ENCODE results near the gene MCF2L. TPM values are rescaled to one million over a fixed set of nuclear protein-coding genes. Genes with fewer than 3 reads are reported as not detected.

Gene MCF2L
- total and polyA plus RNA-seq, 9 of the 15 experiments (the other 6 are each of a cell fraction or from before 2014, with no cell fraction given), result 0.05 to 0.25 (median 0.18) TPM; not detected in 5

GRCh38 chr13:112973577-112973951 lies 4.5 kb downstream of the MCF2L start:
- BruUV-seq (replicated peaks), result no TSS peak
- ChIA-PET CTCF (ENCODE audit: low intra/inter-chr PET ratio) (no interaction called here), POLR2A (no interaction called here)

More at GRCh38 chr13:112973577-112973951, 4.5 kb downstream of the MCF2L start:
- in situ Hi-C loops (cut with MboI) (no loop called here), intact Hi-C loops (cut with micrococcal nuclease) (no loop called here)
- H3K4me1 ChIP-seq (replicated peaks in 1 of 2; ENCODE audit: control insufficient read depth in 2 of 2, insufficient read depth in 2 of 2, low read length in 2 of 2), result peaks cover 0 to 9% of the 10 kb centered on the region in 2 experiments; a peak in 2 of 5 replicates
- H3K9me1 ChIP-seq (ENCODE audit: control insufficient read depth, insufficient read depth, low read length), result no peaks in the 10 kb centered on the region
- H3K27ac ChIP-seq (ENCODE audit: extremely low read depth, low read depth, low read length), result no peak overlapping the region
- no peaks in the 10 kb centered on the region for H3K9me3 ChIP-seq (replicated peaks; ENCODE audit: control insufficient read depth, insufficient read depth, low read depth, low read length)
- no peaks in the 10 kb centered on the region for H4K20me1 ChIP-seq (replicated peaks; ENCODE audit: control insufficient read depth, insufficient read depth, low read length)
- H3K9ac ChIP-seq (ENCODE audit: insufficient read depth in 1 of 2, low read depth in 2 of 2, low read length in 2 of 2), result no peak overlapping the region
- H2AFZ ChIP-seq (ENCODE audit: low read depth, low read length), result no peak overlapping the region
- H3K79me2 ChIP-seq (ENCODE audit: control insufficient read depth, insufficient read depth, low read length), result no peaks in the 10 kb centered on the region
- WGBS (ENCODE audit: insufficient coverage, low coverage, missing lambda C conversion rate), result 0% methylated on average over 7 of the region's 18 CpGs
- peaks cover 27 to 67% of the 10 kb centered on the region in 2 experiments for H3K27me3 ChIP-seq (ENCODE audit: control insufficient read depth in 2 of 2, insufficient read depth in 2 of 2, low read length in 2 of 2)
- H3K36me3 ChIP-seq (ENCODE audit: control insufficient read depth, insufficient read depth, low read length), result no peaks in the 10 kb centered on the region
- no peak for TF ChIP-seq CBX2 (IDR thresholded peaks at IDR 0.05; ENCODE audit: insufficient read depth, low read length, poor library complexity, severe bottlenecking)
- no peak for TF ChIP-seq HNRNPL (IDR thresholded peaks at IDR 0.05; ENCODE audit: low read depth, low read length)
- TF ChIP-seq CBFA2T3 (IDR thresholded peaks at IDR 0.05), result no peak
- no peak for TF ChIP-seq TRIM28 (IDR thresholded peaks at IDR 0.05)
- no peak for TF ChIP-seq MCM7 (IDR thresholded peaks at IDR 0.05)
- TF ChIP-seq PHF21A (IDR thresholded peaks at IDR 0.05; ENCODE audit: borderline replicate concordance, low read depth), result no peak
- TF ChIP-seq ZNF124 (CRISPR knock-in tag; IDR thresholded peaks at IDR 0.05), result no peak
- TF ChIP-seq PPARD (CRISPR knock-in tag; IDR thresholded peaks at IDR 0.05), result no peak
- TF ChIP-seq ZNF175 (CRISPR knock-in tag; IDR thresholded peaks at IDR 0.05; ENCODE audit: low read depth), result no peak
- TF ChIP-seq MCM3 (IDR thresholded peaks at IDR 0.05), result no peak
- TF ChIP-seq PHB (CRISPR knock-in tag; IDR thresholded peaks at IDR 0.05), result no peak
- TF ChIP-seq ZNF311 (CRISPR knock-in tag; IDR thresholded peaks at IDR 0.05), result no peak
- TF ChIP-seq DPF2 (IDR thresholded peaks at IDR 0.05), result no peak
- TF ChIP-seq HMGXB4 (CRISPR knock-in tag; IDR thresholded peaks at IDR 0.05), result no peak
- no peak for TF ChIP-seq ZNF609 (CRISPR knock-in tag; IDR thresholded peaks at IDR 0.05; ENCODE audit: borderline replicate concordance)
- no peak for FAIRE-seq
- no peak overlapping the region for H3K4me2 ChIP-seq (ENCODE audit: insufficient read depth, low read length)
- no peak for DNase-seq (ENCODE audit: extremely low read depth in 1 of 4, low spot score in 3 of 4)
- no peak for ATAC-seq
- no peak overlapping the region for H3K4me3 ChIP-seq

All from K562 (cell line).